SK-N-SH (cell line): ENCODE measurements around the gene FBXW8. TPM values are rescaled to one million over a fixed set of nuclear protein-coding genes. Genes with fewer than 3 reads are reported as not detected.

Experiments used
- CTCF ChIA-PET: fragments of 300-600, 350-600 bp; formaldehyde crosslinking; extraction: SDS; loops from one replicate; lab custom pipeline; 2021; lab: Yijun Ruan, JAX
- POLR2A ChIA-PET: fragments of 350-600 bp; sonication (Branson Sonifier 250); formaldehyde crosslinking; extraction: SDS; loops from one replicate; lab custom pipeline; 2020; ENCODE audit warnings: antibody characterized with exemption, inconsistent platforms; lab: Yijun Ruan, JAX
- DNase-seq: peaks from one replicate; pipeline ENCODE4 v3.0.0; 2012
- H2AFZ ChIP-seq: fragments of 200-600 bp; sonication (generic); 2 replicates; pipeline ENCODE4 v1.8.1; 2016; ENCODE audit warnings: antibody characterized with exemption, mild to moderate bottlenecking, low read depth
- H3F3A ChIP-seq: fragments of 200-600 bp; sonication (generic); replicated peaks from 2 replicates; pipeline ENCODE3; 2016; ENCODE audit warnings: antibody characterized with exemption, mild to moderate bottlenecking; ENCODE audit not compliant: insufficient read depth
- H3K27ac ChIP-seq, 2 experiments: fragments of 200-500 bp in 1 of 2; fragments of 200-600 bp in 1 of 2; sonication (Bioruptor generic) in 1 of 2; sonication (generic), shearing (Covaris generic) in 1 of 2; 2 replicates each; pipeline versions ENCODE4 v1.5.1 to v1.6.1; 2014 to 2016; ENCODE audit warnings: low read depth in 2 of 2, inconsistent platforms in 1 of 2, low read length in 1 of 2, mild to moderate bottlenecking in 1 of 2, mixed read lengths in 1 of 2
- H3K27me3 ChIP-seq: fragments of 200-600 bp; sonication (generic), shearing (Covaris generic); 2 replicates; pipeline ENCODE4 v1.6.1; 2016; ENCODE audit warnings: mixed run types; ENCODE audit not compliant: insufficient read depth
- H3K36me3 ChIP-seq, 2 experiments: fragments of 200-500 bp in 1 of 2; fragments of 200-600 bp in 1 of 2; sonication (Bioruptor generic) in 1 of 2; sonication (generic) in 1 of 2; replicated peaks in 1 of 2; 2 replicates each; pipeline versions ENCODE3 to v1.5.1; 2014 to 2016; ENCODE audit warnings: low read length in 1 of 2, mild to moderate bottlenecking in 1 of 2; ENCODE audit not compliant: insufficient read depth in 2 of 2, control insufficient read depth in 1 of 2
- H3K4me1 ChIP-seq, 2 experiments: fragments of 200-500 bp in 1 of 2; fragments of 200-600 bp in 1 of 2; sonication (Bioruptor generic) in 1 of 2; sonication (generic), shearing (Covaris generic) in 1 of 2; 2 replicates each; pipeline versions ENCODE4 v1.5.1 to v1.6.1; 2014 to 2016; ENCODE audit warnings: low read depth in 1 of 2, low read length in 1 of 2, mixed run types in 1 of 2; ENCODE audit not compliant: insufficient read depth in 2 of 2, control insufficient read depth in 1 of 2
- H3K4me2 ChIP-seq: fragments of 200-600 bp; sonication (generic), shearing (Covaris generic); 2 replicates; pipeline ENCODE4 v1.6.1; 2017; ENCODE audit warnings: mixed run types
- H3K4me3 ChIP-seq, 2 experiments: fragments of 200-500 bp in 1 of 2; fragments of 200-600 bp in 1 of 2; sonication (Bioruptor generic) in 1 of 2; sonication (generic), shearing (Covaris generic) in 1 of 2; 2 replicates each; pipeline versions ENCODE4 v1.5.1 to v1.8.1; 2014 to 2016; ENCODE audit warnings: low read depth in 2 of 2, inconsistent platforms in 1 of 2, low read length in 1 of 2, mild to moderate bottlenecking in 1 of 2, mixed read lengths in 1 of 2, moderate library complexity in 1 of 2
- H3K79me2 ChIP-seq: fragments of 200-600 bp; sonication (generic); 2 replicates; pipeline ENCODE4 v1.8.1; 2017; ENCODE audit warnings: mild to moderate bottlenecking; ENCODE audit not compliant: insufficient read depth
- H3K9ac ChIP-seq: fragments of 200-600 bp; sonication (generic); 2 replicates; pipeline ENCODE4 v1.6.1; 2017; ENCODE audit warnings: mixed run types
- H3K9me2 ChIP-seq: fragments of 200-600 bp; sonication (generic); 2 replicates; pipeline ENCODE4 v1.6.1; 2017; ENCODE audit warnings: mixed run types
- H3K9me3 ChIP-seq: fragments of 200-600 bp; sonication (generic); 2 replicates; pipeline ENCODE4 v1.6.1; 2017; ENCODE audit warnings: mixed run types, mild to moderate bottlenecking, moderate library complexity
- H4K20me1 ChIP-seq: fragments of 200-600 bp; sonication (generic); 2 replicates; pipeline ENCODE4 v1.6.1; 2017; ENCODE audit warnings: mild to moderate bottlenecking, mixed run types; ENCODE audit not compliant: insufficient read depth
- EP300 ChIP-seq, 2 experiments: IDR thresholded peaks; 2 replicates each; pipeline versions ENCODE4 v1.4.0 to v1.6.1; 2012; ENCODE audit warnings: borderline replicate concordance in 1 of 2, low read depth in 1 of 2, low read length in 1 of 2
- FOSL2 ChIP-seq: IDR thresholded peaks from 2 replicates; pipeline ENCODE4 v1.4.0; 2012; ENCODE audit warnings: low read depth, mild to moderate bottlenecking, moderate library complexity, borderline replicate concordance
- FOXJ3 ChIP-seq: sonication (generic); formaldehyde crosslinking; IDR thresholded peaks from 2 replicates; pipeline ENCODE4 v1.5.1; 2020; ENCODE audit warnings: mild to moderate bottlenecking, missing genetic modification reagents
- FOXM1 ChIP-seq: IDR thresholded peaks from 2 replicates; pipeline ENCODE4 v1.4.0; 2012; ENCODE audit warnings: low read depth, mild to moderate bottlenecking
- GABPA ChIP-seq: IDR thresholded peaks from 2 replicates; pipeline ENCODE4 v1.4.0; 2012; ENCODE audit warnings: low read depth, mild to moderate bottlenecking
- GATA2 ChIP-seq: sonication (generic); formaldehyde crosslinking; IDR thresholded peaks from 2 replicates; pipeline ENCODE4 v1.5.0; 2020; ENCODE audit warnings: mild to moderate bottlenecking, missing genetic modification reagents
- IRF3 ChIP-seq: fragments of 150-350 bp; IDR thresholded peaks from 2 replicates; pipeline ENCODE4 v1.6.1; 2016; ENCODE audit warnings: mild to moderate bottlenecking, low read depth, low read length
- JUND ChIP-seq: IDR thresholded peaks from 2 replicates; pipeline ENCODE4 v1.4.0; 2012
- MXI1 ChIP-seq: IDR thresholded peaks from 2 replicates; pipeline ENCODE4 v1.6.1; 2012; ENCODE audit warnings: mild to moderate bottlenecking, low read depth, low read length, improper control_type of control experiment
- NFIC ChIP-seq: IDR thresholded peaks from 2 replicates; pipeline ENCODE4 v1.4.0; 2012; ENCODE audit warnings: borderline replicate concordance
- NRF1 ChIP-seq: IDR thresholded peaks from 2 replicates; pipeline ENCODE4 v1.6.1; 2012; ENCODE audit warnings: low read depth, mild to moderate bottlenecking, low read length
- POLR2AphosphoS5 ChIP-seq: IDR thresholded peaks from 2 replicates; pipeline ENCODE4 v1.6.1; 2012; ENCODE audit warnings: low read depth, low read length
- RCOR1 ChIP-seq: fragments of 150-350 bp; IDR thresholded peaks from 2 replicates; pipeline ENCODE4 v1.6.1; 2017; ENCODE audit warnings: antibody characterized with exemption, low read length
- RFX5 ChIP-seq: IDR thresholded peaks from 2 replicates; pipeline ENCODE4 v1.6.1; 2012; ENCODE audit warnings: mild to moderate bottlenecking, improper control_type of control experiment, low read length
- SIN3A ChIP-seq: IDR thresholded peaks from 2 replicates; pipeline ENCODE4 v1.6.1; 2012; ENCODE audit warnings: low read depth, mild to moderate bottlenecking, low read length, moderate library complexity, borderline replicate concordance
- SMC3 ChIP-seq: IDR thresholded peaks from 2 replicates; pipeline ENCODE4 v1.6.1; 2012; ENCODE audit warnings: low read depth, low read length, improper control_type of control experiment
- TAF1 ChIP-seq: IDR thresholded peaks from 2 replicates; pipeline ENCODE4 v1.6.1; 2012; ENCODE audit warnings: low read depth, mild to moderate bottlenecking, low read length, moderate library complexity, borderline replicate concordance
- TEAD4 ChIP-seq: IDR thresholded peaks from 2 replicates; pipeline ENCODE4 v1.4.0; 2012; ENCODE audit warnings: mild to moderate bottlenecking, borderline replicate concordance; ENCODE audit not compliant: insufficient read depth
- YY1 ChIP-seq: IDR thresholded peaks from 2 replicates; pipeline ENCODE4 v1.4.0; 2012; ENCODE audit warnings: low read depth, mild to moderate bottlenecking
- ZBTB33 ChIP-seq: IDR thresholded peaks from 2 replicates; pipeline ENCODE4 v1.4.0; 2012; ENCODE audit warnings: low read depth, borderline replicate concordance
- WGBS: methylation state at CpG from one replicate; pipeline ENCODE4 v1.1.6; 2017; ENCODE audit warnings: low lambda C conversion rate; 5-methylcytosine and 5-hydroxymethylcytosine counted together
- polyA plus RNA-seq, 3 experiments: library from polyadenylated mRNA; depleted of rRNA; stranded (reverse); fragments of >200 nt; gene quantifications; 2 replicates each; pipeline ENCODE4 v1.2.3, GENCODE V29; 2012

Gene FBXW8
- polyA plus RNA-seq, 1 of the 3 experiments (the other 2 are of a cell fraction), result 15.6 TPM

GRCh38 chr12:117058442-117059072 lies 147.8 kb downstream of the FBXW8 start:
- Histone ChIP-seq H3K9me2 (no peaks in the 10 kb centered on the region), H3K9me3 (no peaks in the 10 kb centered on the region), H4K20me1 (no peaks in the 10 kb centered on the region), H3F3A (no peaks in the 10 kb centered on the region), H2AFZ (no peak overlapping the region), H3K27me3 (no peaks in the 10 kb centered on the region; the same call in 1 of the 2 replicates), H3K4me2 (no peak overlapping the region), H3K4me3 (no peak overlapping the region), H3K27ac (no peak overlapping the region), H3K79me2 (no peaks in the 10 kb centered on the region), H3K9ac (no peak overlapping the region), H3K36me3 (no peaks in the 10 kb centered on the region)
- CTCF ChIA-PET, result interaction anchor here (1.4 kb wide), 1 partner anchor 10 kb away, joined by 5 read pairs; no protein-coding TSS in a partner anchor
- WGBS, result 60% methylated on average over 3 of the region's 3 CpGs
- no peak for DNase-seq
- POLR2A ChIA-PET, result interaction anchor here (0.6 kb wide), 1 partner anchor 15 kb away, joined by 3 read pairs; no protein-coding TSS in a partner anchor
- TF ChIP-seq FOXJ3 (no peak), MXI1 (no peak), ZBTB33 (no peak), SIN3A (no peak), JUND (no peak), FOXM1 (no peak), SMC3 (no peak), YY1 (no peak), FOSL2 (no peak), GATA2 (CRISPR knock-in tag) (no peak), TAF1 (no peak), RCOR1 (no peak), NRF1 (no peak), GABPA (no peak), RFX5 (no peak), TEAD4 (no peak), IRF3 (no peak), NFIC (no peak), POLR2AphosphoS5 (no peak), EP300 (IDR thresholded peaks at IDR 0.05; ENCODE audit: borderline replicate concordance in 1 of 2, low read depth in 1 of 2, low read length in 1 of 2) (no peak)
- TF ChIP-seq, all 33 proteins: peak for 0
- H3K4me1 ChIP-seq, result no peaks in the 10 kb centered on the region; a peak in 1 of 4 replicates
